ENCODE measurements around the gene RBMS2.
"Not testable (repeated sequence)": the region's sequence is repeated elsewhere in the genome, so short reads cannot be mapped to it uniquely, and the experiment has no call there.

RBMS2 gene

GRCh38 chr12:56521590-56522371 is at the start of gene RBMS2:
Gene RBMS2, plus strand, starts transcription at chr12:56521820. Its CDS starts 204 bp downstream, at chr12:56522024.
- DNase-seq: no peak

GRCh38 chr12:56474389-56474788 is 47.2 kb upstream of the RBMS2 start:
- no peak for DNase-seq

- DNase-seq: no peak
Measured at GRCh38 chr12:56476143-56476542, 45.5 kb upstream of the RBMS2 start.

GRCh38 chr12:56476972-56477432 is 44.6 kb upstream of the RBMS2 start:
- DNase-seq: no peak

DNA sequence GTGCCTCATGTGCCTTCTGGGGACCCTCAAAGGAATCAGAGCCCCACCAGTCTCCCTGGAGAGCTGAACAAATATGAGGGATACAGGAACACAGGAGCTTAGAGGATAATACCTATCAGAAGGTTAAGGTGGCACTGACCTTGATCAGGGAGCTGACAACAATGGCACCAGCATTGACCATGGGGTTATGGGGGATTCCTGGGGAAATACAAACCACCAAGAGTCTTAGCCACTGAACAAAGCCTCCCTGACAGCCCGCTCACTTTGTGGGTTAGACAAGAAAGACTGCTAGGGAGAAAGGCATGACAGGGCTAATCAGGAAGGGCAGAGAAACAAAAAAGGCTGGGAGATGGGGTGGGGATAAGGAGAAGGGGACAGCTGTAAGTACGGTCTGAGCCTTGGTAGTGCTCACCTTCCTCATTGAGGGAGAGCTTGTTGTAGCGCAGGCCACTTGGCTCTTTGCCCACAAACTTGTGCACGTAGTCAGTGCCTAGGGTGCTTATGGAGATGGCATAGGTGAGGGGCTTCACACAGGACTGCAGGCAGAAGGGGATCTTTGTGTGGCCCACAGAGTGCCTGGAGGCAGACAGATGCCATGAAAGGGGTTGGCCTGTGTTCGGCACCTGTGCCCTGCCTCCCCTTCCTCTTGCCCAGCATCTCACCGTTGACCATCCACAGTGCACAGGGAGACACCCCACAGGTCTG is 43.9 kb upstream of the RBMS2 start:
- no peak for DNase-seq

GRCh38 chr12:56479625-56480024 is 42.0 kb upstream of the RBMS2 start:
- DNase-seq: no peak

DNA sequence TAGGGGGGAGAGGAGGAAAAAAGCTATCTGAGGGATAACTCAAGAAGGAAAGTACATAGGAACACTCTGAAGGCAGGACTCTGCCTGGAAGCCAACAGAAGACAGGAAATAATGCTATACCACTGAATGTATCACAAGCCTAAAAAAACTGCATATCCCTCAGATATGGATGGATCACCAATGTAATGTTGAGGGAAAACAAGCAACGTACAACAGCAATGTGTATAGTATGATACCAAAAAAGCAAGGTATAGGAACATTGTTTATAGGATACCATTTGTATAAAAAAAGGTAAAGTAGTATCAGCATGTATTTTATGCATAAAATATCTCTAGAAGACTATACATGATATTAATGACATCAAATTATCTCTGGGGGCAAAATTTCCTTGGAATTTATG is 37.1 kb upstream of the RBMS2 start:
- DNase-seq: no peak

DNA sequence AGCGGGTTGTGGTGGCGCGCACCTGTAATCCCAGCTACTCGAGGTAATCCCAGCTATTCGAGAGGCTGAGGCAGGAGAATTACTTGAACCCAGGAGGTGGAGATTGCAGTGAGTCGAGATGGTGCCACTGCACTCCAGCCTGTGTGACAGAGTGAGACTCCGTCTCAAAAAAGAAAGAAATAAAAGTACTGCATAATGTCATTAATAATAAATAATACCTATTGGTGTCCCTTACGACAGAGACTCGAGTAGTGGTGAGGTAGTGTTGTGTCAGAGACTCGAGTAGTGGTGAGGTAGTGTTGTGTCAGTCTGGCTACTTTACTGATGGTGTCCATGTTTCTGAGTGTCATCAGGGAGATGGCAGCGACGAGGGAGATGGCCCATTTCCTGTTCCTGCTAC is 34.9 kb upstream of the RBMS2 start:
- no peak for DNase-seq

DNA sequence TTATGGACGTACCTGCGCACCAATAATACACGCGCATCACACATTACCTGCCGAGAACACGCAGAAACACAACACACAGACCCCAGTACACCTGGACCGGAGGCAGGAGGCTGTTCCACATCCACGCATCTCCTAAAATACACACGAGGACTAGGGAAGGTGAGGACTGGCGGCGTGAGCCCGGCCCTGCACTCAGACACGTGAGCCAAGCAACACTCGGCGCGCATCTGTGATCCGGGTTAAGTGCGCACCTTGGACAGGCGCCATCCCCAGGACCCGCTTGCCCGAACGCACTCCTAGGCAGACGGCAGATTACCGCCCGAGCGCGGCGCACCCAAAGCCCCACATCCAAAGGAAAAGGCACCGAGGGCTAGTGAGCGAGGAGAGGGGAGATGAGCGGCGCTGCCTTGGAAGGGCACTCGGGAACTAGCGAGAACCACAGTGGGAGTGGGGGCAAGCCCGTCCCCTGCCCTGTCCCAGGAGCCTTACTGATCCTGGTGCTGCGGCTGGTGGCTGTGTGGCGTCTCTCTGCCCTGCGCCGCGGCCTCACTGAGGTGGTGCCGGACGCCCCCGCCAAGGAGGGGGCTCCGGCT is 34.1 kb upstream of the RBMS2 start:
- no peak for DNase-seq

DNA sequence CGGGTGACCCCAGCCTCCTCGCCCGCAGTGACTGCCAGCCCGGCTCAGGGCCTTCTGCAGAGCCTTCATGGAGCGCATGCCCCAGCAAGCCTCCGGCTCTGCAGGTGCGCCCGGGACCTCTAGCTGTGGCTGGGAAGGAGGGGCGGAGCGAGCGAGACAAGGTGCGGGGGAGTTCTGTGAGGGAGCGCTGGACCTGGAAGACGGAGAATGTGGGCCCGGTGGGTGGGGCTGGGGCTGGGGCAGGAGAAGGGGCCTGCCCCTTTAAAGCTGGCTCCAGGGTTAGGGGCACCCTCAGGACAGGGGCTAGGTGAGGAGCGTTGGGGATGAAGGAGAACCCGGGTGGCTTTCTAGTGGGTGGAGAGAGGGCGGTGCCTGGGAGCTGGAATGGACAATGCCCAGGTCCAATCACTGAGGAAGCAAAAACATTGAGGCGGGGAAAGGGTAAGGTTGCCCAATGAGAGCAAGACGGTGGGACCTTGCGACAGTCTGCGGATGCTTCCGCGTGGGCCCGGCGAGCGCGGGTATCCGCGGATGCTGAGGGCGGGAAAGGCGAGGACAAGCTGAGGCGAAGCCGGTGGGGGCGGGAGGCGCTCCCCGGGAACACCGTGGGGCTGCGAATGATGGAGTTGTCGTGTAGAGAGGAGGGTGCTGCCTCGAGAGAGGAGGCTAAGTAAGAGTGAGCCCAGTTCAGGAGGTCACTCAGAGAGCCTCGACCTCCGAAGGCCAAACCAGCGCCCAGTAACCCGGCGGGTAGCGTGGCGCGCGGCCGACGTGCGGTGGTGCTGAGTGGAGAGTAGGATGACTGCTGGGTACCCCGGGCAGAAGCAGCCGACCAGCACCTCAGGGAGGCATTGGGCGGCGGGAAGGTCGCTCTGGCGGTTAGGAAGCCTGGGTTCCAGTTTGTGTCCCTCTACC is 33.3 kb upstream of the RBMS2 start, which contains the start of gene GLS2:
GLS2 (minus strand) TSS at position 121 of the 915 bp plus-strand sequence; CDS start at position 78, 43 bp downstream.
- peak; percentile 24 for DNase-seq

DNA sequence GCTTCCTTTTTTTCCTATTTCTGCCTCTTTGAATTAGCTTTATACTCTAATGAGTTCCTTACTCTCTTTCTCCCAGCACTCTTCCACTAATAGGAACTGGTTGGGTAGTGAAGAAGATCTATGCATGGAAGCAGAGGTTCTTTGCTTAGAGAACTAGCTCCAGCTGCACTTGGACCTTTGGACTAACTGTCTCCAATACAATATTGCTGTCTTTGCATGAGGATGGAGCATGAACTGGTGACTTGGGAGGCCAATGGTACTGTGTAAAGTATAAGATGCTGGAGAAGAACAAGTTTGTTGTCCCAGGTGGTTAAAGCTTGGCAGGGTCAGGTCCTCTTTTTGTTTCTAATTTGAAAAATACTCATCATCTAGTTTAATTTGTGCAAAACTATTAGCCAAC is 31.3 kb upstream of the RBMS2 start:
- DNase-seq: no peak

DNA sequence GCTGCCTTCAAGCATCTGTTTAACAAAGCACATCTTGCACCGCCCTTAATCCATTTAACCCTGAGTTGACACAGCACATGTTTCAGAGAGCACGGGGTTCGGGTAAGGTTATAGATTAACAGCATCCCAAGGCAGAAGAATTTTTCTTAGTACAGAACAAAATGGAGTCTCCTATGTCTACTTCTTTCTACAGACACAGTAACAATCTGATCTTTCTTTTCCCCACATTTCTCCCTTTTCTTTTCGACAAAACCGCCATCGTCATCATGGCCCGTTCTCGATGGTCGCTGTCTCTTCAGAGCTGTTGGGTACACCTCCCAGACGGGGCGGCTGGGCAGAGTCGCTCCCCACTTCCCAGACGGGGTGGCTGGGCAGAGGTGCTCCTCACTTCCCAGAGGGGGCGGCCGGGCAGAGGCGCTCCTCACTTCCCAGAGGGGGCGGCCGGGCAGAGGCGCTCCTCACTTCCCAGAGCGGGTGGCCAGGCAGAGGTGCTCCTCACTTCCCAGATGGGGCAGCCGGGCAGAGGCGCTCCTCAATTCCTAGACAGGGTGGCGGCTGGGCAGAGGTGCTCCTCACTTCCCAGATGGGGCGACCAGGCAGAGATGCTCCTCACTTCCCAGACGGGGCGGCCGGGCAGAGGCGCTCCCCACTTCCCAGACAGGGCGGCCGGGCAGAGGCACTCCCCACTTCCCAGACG is 28.1 kb upstream of the RBMS2 start:
- DNase-seq: not testable (repeated sequence)

GRCh38 chr12:56494106-56494415 is 27.6 kb upstream of the RBMS2 start:
- DNase-seq: not testable (repeated sequence)

GRCh38 chr12:56494481-56494880 is 27.1 kb upstream of the RBMS2 start:
- not testable (repeated sequence) for DNase-seq

- not testable (repeated sequence) for DNase-seq
Measured at GRCh38 chr12:56496704-56497103, 24.9 kb upstream of the RBMS2 start.

DNA sequence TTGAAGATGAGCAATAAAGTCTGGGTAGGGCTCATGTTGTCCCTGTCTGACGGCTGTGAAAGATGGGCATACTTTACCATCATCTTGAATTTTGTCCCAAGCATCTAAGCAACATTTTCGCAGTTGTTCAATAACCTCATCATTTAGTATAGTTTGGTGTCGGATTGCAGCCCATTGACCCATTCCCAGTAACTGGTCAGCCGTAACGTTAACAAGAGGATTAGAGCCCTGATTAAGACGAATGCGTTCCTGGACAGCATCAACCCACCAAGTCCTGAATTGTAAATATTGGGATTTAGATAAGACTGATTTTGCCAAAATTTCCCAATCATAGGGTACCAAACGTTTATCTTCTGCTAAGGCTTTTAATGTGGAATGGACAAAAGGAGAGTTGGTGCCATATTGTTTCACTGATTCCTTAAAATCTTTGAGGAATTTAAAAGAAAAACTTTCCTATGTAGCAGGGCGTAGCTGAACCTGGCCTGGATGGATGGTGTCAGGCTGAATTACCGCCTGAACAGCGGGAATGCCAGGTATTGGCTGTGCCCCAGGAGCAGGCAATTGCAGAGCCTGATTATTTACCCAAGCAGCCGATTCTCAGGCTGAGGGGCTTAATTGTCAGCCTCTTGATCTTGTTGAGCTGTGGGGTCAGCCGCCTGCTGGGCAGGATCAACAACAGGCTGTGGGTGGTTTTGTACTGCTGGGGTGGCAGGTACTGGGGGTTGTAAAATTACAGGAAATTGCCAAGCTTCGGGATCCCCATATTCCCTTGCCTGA is 23.3 kb upstream of the RBMS2 start:
- peak; percentile 61 for DNase-seq

- DNase-seq: not testable (repeated sequence)
Measured at GRCh38 chr12:56499452-56499851, 22.2 kb upstream of the RBMS2 start.

DNA sequence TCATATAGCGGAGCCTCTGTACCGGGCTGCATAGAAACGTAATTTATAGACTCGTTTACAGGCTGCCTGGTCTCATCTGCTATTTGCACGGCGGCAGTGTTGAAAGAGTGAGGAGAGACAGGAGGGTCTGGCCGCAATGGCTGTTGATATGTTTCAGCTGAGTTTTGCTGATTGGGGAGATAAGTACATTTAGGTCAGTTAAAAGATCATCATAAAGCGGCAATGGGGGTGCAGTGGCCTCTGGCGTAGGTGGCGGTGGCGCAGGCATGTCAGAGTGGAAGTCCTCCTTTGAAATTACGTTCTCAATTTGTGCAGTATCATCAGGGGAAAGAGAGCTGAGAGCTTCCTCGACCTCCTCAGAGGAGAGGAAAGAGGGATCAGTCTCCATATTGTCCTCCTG is 21.7 kb upstream of the RBMS2 start:
- not testable (repeated sequence) for DNase-seq

- no peak for DNase-seq
Measured at GRCh38 chr12:56510786-56511185, 10.8 kb upstream of the RBMS2 start.

- DNase-seq: not testable (repeated sequence)
Measured at GRCh38 chr12:56514014-56514318, 7.7 kb upstream of the RBMS2 start.

- no peak for DNase-seq
Measured at GRCh38 chr12:56517854-56518253, 3.8 kb upstream of the RBMS2 start.

All from NCI-H1092 (cell line).